HEK293 (cell line): ENCODE measurements around the gene B4GALT1.

Experiments used
- CTCF ChIA-PET: fragments of 350-600 bp; formaldehyde crosslinking; extraction: SDS; loops from one replicate; lab custom pipeline; 2021; ENCODE audit warnings: antibody characterized with exemption; lab: Yijun Ruan, JAX
- POLR2A ChIA-PET: fragments of 300-600 bp; formaldehyde crosslinking; extraction: SDS; loops from one replicate; lab custom pipeline; 2020; ENCODE audit warnings: antibody characterized with exemption, inconsistent platforms; lab: Yijun Ruan, JAX
- H3K27ac ChIP-seq: fragments of 200-500 bp; sonication (Bioruptor generic); 2 replicates; pipeline ENCODE4 v1.5.1; 2014; ENCODE audit warnings: low read depth, low read length, control low read depth, inconsistent platforms; ENCODE audit errors: extremely low read depth
- H3K36me3 ChIP-seq, 2 experiments: fragments of 200-500 bp in 1 of 2; sonication (Bioruptor generic) in 1 of 2; 1 replicate in 1 of 2; 2 replicates in 1 of 2; pipeline ENCODE4 v1.5.1; 2014 to 2017; ENCODE audit warnings: inconsistent platforms in 2 of 2, low read length in 2 of 2; ENCODE audit not compliant: control insufficient read depth in 2 of 2, insufficient read depth in 1 of 2
- H3K4me1 ChIP-seq: fragments of 200-500 bp; sonication (Bioruptor generic); 2 replicates; pipeline ENCODE4 v1.5.1; 2014; ENCODE audit warnings: mild to moderate bottlenecking, low read length, inconsistent platforms; ENCODE audit not compliant: control insufficient read depth, insufficient read depth
- H3K4me3 ChIP-seq: 2 replicates; pipeline ENCODE4 v1.5.1; 2011; ENCODE audit warnings: low read depth, mild to moderate bottlenecking, control low read depth, low read length, moderate library complexity
- H3K9me3 ChIP-seq: fragments of 200-500 bp; sonication (Bioruptor generic); 2 replicates; pipeline ENCODE4 v1.5.1; 2014; ENCODE audit warnings: low read depth, low read length, inconsistent platforms; ENCODE audit not compliant: control insufficient read depth, insufficient read depth
- GLIS1 ChIP-seq: fragments of 450-650 bp; formaldehyde crosslinking; IDR thresholded peaks from 2 replicates; pipeline ENCODE4 v1.5.1; 2016; ENCODE audit warnings: missing biosample characterization, missing genetic modification characterization
- SCRT1 ChIP-seq: fragments of 450-650 bp; formaldehyde crosslinking; IDR thresholded peaks from 2 replicates; pipeline ENCODE4 v1.5.1; 2016; ENCODE audit warnings: missing biosample characterization, missing genetic modification characterization, borderline replicate concordance
- SCRT2 ChIP-seq: fragments of 450-650 bp; formaldehyde crosslinking; IDR thresholded peaks from 2 replicates; pipeline ENCODE4 v1.5.1; 2016; ENCODE audit warnings: missing biosample characterization, missing genetic modification characterization
- SETDB1 ChIP-seq: IDR thresholded peaks from one replicate; pipeline ENCODE4 v1.6.1; 2017; ENCODE audit warnings: mild to moderate bottlenecking, low read length, moderate library complexity, mixed read lengths; ENCODE audit not compliant: insufficient read length
- TCF7L2 ChIP-seq: IDR thresholded peaks from 2 replicates; pipeline ENCODE4 v1.6.1; 2011; ENCODE audit warnings: low read depth, mild to moderate bottlenecking, inconsistent platforms, low read length, moderate library complexity, borderline replicate concordance
- TSHZ1 ChIP-seq: fragments of 450-650 bp; formaldehyde crosslinking; IDR thresholded peaks from 2 replicates; pipeline ENCODE4 v1.5.1; 2016; ENCODE audit warnings: missing biosample characterization, missing genetic modification characterization, borderline replicate concordance
- ZFP69B ChIP-seq: fragments of 450-650 bp; formaldehyde crosslinking; IDR thresholded peaks from 2 replicates; pipeline ENCODE4 v1.5.1; 2016; ENCODE audit warnings: missing biosample characterization, missing genetic modification characterization
- ZNF10 ChIP-seq: fragments of 450-650 bp; formaldehyde crosslinking; IDR thresholded peaks from 2 replicates; pipeline ENCODE4 v1.5.1; 2017; ENCODE audit warnings: missing biosample characterization, missing genetic modification characterization
- ZNF155 ChIP-seq: fragments of 450-650 bp; formaldehyde crosslinking; IDR thresholded peaks from 2 replicates; pipeline ENCODE4 v1.5.1; 2016; ENCODE audit warnings: missing biosample characterization, missing genetic modification characterization
- ZNF302 ChIP-seq: fragments of 450-650 bp; formaldehyde crosslinking; IDR thresholded peaks from 2 replicates; pipeline ENCODE4 v1.5.1; 2016; ENCODE audit warnings: missing biosample characterization, missing genetic modification characterization, low read depth
- ZNF341 ChIP-seq: fragments of 450-650 bp; formaldehyde crosslinking; IDR thresholded peaks from 2 replicates; pipeline ENCODE4; 2016; ENCODE audit warnings: low read depth, missing biosample characterization, missing genetic modification characterization
- ZNF354C ChIP-seq: fragments of 450-650 bp; formaldehyde crosslinking; IDR thresholded peaks from 2 replicates; pipeline ENCODE4 v1.5.1; 2016; ENCODE audit warnings: missing biosample characterization, missing genetic modification characterization, low read depth, borderline replicate concordance
- ZNF510 ChIP-seq: fragments of 450-650 bp; formaldehyde crosslinking; IDR thresholded peaks from 2 replicates; pipeline ENCODE4 v1.5.1; 2018; ENCODE audit warnings: mild to moderate bottlenecking, missing genetic modification characterization, missing biosample characterization; ENCODE audit not compliant: insufficient replicate concordance
- ZNF513 ChIP-seq: fragments of 450-650 bp; IDR thresholded peaks from 2 replicates; pipeline ENCODE4 v1.5.1; 2018; ENCODE audit warnings: missing biosample characterization, missing genetic modification characterization
- ZNF600 ChIP-seq: fragments of 450-650 bp; formaldehyde crosslinking; IDR thresholded peaks from 2 replicates; pipeline ENCODE4 v1.5.1; 2016; ENCODE audit warnings: missing biosample characterization, missing genetic modification characterization
- ZNF677 ChIP-seq: fragments of 450-650 bp; IDR thresholded peaks from 2 replicates; pipeline ENCODE4 v1.5.0; 2018; ENCODE audit warnings: missing biosample characterization, mild to moderate bottlenecking, missing genetic modification characterization, moderate library complexity
- ZNF76 ChIP-seq: fragments of 450-650 bp; formaldehyde crosslinking; IDR thresholded peaks from 2 replicates; pipeline ENCODE4; 2016; ENCODE audit warnings: low read depth, missing biosample characterization, missing genetic modification characterization, borderline replicate concordance
- ZNF777 ChIP-seq: fragments of 450-650 bp; formaldehyde crosslinking; IDR thresholded peaks from 2 replicates; pipeline ENCODE4 v1.5.1; 2017; ENCODE audit warnings: missing biosample characterization, missing genetic modification characterization, borderline replicate concordance
- ZNF785 ChIP-seq: fragments of 450-650 bp; formaldehyde crosslinking; IDR thresholded peaks from 2 replicates; pipeline ENCODE4 v1.5.1; 2016; ENCODE audit warnings: missing biosample characterization, missing genetic modification characterization
- ZNF792 ChIP-seq: fragments of 450-650 bp; formaldehyde crosslinking; IDR thresholded peaks from 2 replicates; pipeline ENCODE4 v1.5.1; 2016; ENCODE audit warnings: missing biosample characterization, missing genetic modification characterization
- ZXDB ChIP-seq: fragments of 450-650 bp; formaldehyde crosslinking; IDR thresholded peaks from 2 replicates; pipeline ENCODE4 v1.5.1; 2016; ENCODE audit warnings: missing biosample characterization, missing genetic modification characterization

B4GALT1 gene

GRCh38 chr9:33106372-33106771, 60.8 kb downstream of the B4GALT1 start:
- CTCF ChIA-PET = interaction anchor here (0.6 kb wide), 1 partner anchor 80 kb away, joined by 4 read pairs; no protein-coding TSS in a partner anchor
- Histone ChIP-seq H3K27ac (no peak overlapping the region), H3K36me3 (peaks cover 0 to 4% of the 10 kb centered on the region in 2 experiments; a peak in 1 of 3 replicates), H3K4me3 (no peak overlapping the region), H3K9me3 (no peaks in the 10 kb centered on the region), H3K4me1 (no peaks in the 10 kb centered on the region)
- TF ChIP-seq ZNF600 (tag by site-specific recombination) (no peak), ZNF10 (no peak), TCF7L2 (no peak), ZNF341 (no peak), ZNF792 (no peak), GLIS1 (tag by site-specific recombination) (no peak), SCRT1 (tag by site-specific recombination) (no peak), ZNF76 (tag by site-specific recombination) (no peak), TSHZ1 (tag by site-specific recombination) (no peak), ZNF510 (tag by site-specific recombination) (no peak), ZNF354C (tag by site-specific recombination) (no peak)
- POLR2A ChIA-PET = no interaction called here

- Histone ChIP-seq H3K36me3 (peaks cover 0 to 3% of the 10 kb centered on the region in 2 experiments; a peak in 1 of 3 replicates), H3K27ac (no peak overlapping the region), H3K4me1 (no peaks in the 10 kb centered on the region), H3K9me3 (no peaks in the 10 kb centered on the region), H3K4me3 (no peak overlapping the region)
- CTCF ChIA-PET = interaction anchor here (0.6 kb wide), 1 partner anchor 80 kb away, joined by 4 read pairs; no protein-coding TSS in a partner anchor
- POLR2A ChIA-PET = no interaction called here
- TF ChIP-seq ZFP69B (tag by site-specific recombination) (no peak), ZNF777 (tag by site-specific recombination) (no peak), ZXDB (tag by site-specific recombination) (no peak), TCF7L2 (no peak), ZNF792 (no peak), SCRT1 (tag by site-specific recombination) (no peak), SCRT2 (no peak), SETDB1 (no peak), ZNF155 (tag by site-specific recombination) (no peak), ZNF513 (tag by site-specific recombination) (no peak), ZNF785 (tag by site-specific recombination) (no peak), ZNF677 (no peak), ZNF302 (tag by site-specific recombination) (no peak)
Measured at GRCh38 chr9:33105959-33106358, 61.2 kb downstream of the B4GALT1 start.
